Measurements from ENCODE around the gene EID3.
"Not testable (repeated sequence)": the region's sequence is repeated elsewhere in the genome, so short reads cannot be mapped to it uniquely, and the experiment has no call there.

EID3 gene

GRCh38 chr12:104310751-104311633 is 7.5 kb downstream of the EID3 start:
- no peak for DNase-seq

- no peak for DNase-seq
Observed at GRCh38 chr12:104312202-104312601, 8.7 kb downstream of the EID3 start.

- no peak for DNase-seq
Observed at GRCh38 chr12:104312654-104313053, 9.1 kb downstream of the EID3 start.

GRCh38 chr12:104313568-104314241 is 10.2 kb downstream of the EID3 start:
- DNase-seq, result no peak

- no peak for DNase-seq
Observed at GRCh38 chr12:104314242-104314614, 10.7 kb downstream of the EID3 start.

GRCh38 chr12:104315326-104316224 is 12.0 kb downstream of the EID3 start:
- DNase-seq, result no peak

GRCh38 chr12:104316936-104317335 is 13.4 kb downstream of the EID3 start:
- DNase-seq, result no peak

- DNase-seq, result no peak
Observed at GRCh38 chr12:104317538-104318210, 14.1 kb downstream of the EID3 start.

GRCh38 chr12:104319028-104319427 is 15.5 kb downstream of the EID3 start:
- no peak for DNase-seq

GRCh38 chr12:104319918-104320626 is 16.5 kb downstream of the EID3 start:
- no peak for DNase-seq

- no peak for DNase-seq
Observed at GRCh38 chr12:104320627-104321024, 17.1 kb downstream of the EID3 start.

- DNase-seq, result no peak
Observed at GRCh38 chr12:104321949-104322348, 18.4 kb downstream of the EID3 start.

- not testable (repeated sequence) for DNase-seq
Observed at GRCh38 chr12:104322533-104322932, 19.0 kb downstream of the EID3 start.

GRCh38 chr12:104323899-104324298 is 20.4 kb downstream of the EID3 start:
- no peak for DNase-seq

GRCh38 chr12:104328278-104328677 is 24.7 kb downstream of the EID3 start:
- not testable (repeated sequence) for DNase-seq

GRCh38 chr12:104328790-104329189 is 25.3 kb downstream of the EID3 start:
- DNase-seq, result no peak

- no peak for DNase-seq
Observed at GRCh38 chr12:104329707-104330532, 26.4 kb downstream of the EID3 start.

- DNase-seq, result no peak
Observed at GRCh38 chr12:104331376-104331775, 27.8 kb downstream of the EID3 start.

- not testable (repeated sequence) for DNase-seq
Observed at GRCh38 chr12:104332273-104332672, 28.7 kb downstream of the EID3 start.
